GM12872 (cell line): Measurements from ENCODE around the gene SBNO2.

ENCODE experiments used
- CTCF ChIP-seq: IDR thresholded peaks from 3 replicates; pipeline ENCODE4 v1.5.1; 2011; ENCODE audit warnings: low read depth, mild to moderate bottlenecking, low read length, moderate library complexity; ENCODE audit not compliant: insufficient read depth

The SBNO2 gene

GRCh38 chr19:1163283-1163933 is 10.7 kb downstream of the SBNO2 start:
- TF ChIP-seq CTCF, result no peak

- no peak for TF ChIP-seq CTCF
These were observed 11.4 kb downstream of the SBNO2 start for GRCh38 chr19:1162404-1163282.

DNA sequence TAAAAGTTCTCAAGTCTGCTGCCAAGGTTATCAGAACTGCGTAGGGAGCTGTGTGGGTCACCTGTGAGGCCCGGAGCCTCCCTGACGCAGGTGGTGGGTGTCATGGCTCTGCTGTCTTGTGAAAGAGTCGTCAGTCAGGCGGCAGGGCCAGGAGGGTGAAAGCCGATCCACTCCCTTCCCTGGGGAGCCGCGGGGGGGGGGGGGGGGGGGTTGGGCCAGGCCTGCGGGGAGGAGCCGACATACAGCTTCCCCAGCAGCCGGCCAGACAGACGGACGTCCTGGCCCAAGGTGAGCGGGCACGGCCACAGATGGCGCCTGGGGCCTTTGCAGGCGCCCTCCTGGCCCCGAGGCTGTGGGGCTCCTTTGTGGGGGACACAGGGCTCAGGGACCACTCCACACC is 12.4 kb downstream of the SBNO2 start:
- TF ChIP-seq CTCF, result no peak

- TF ChIP-seq CTCF, result no peak
These were observed 14.0 kb downstream of the SBNO2 start for GRCh38 chr19:1159864-1160595.

GRCh38 chr19:1158885-1159448 is 15.1 kb downstream of the SBNO2 start:
- no peak for TF ChIP-seq CTCF

- no peak for TF ChIP-seq CTCF
These were observed 15.9 kb downstream of the SBNO2 start for GRCh38 chr19:1157931-1158884.
